GM12878 (cell line): ENCODE measurements around the gene ACER3. TPM values are rescaled to one million over a fixed set of nuclear protein-coding genes. Genes with fewer than 3 reads are reported as not detected.

Experiments used
- ATAC-seq: fragments of 200-7000 bp; cut with Tn5 transposase; 3 replicates; pipeline ENCODE4 v1.9.1; 2020; ENCODE audit warnings: mild to moderate bottlenecking, moderate library complexity
- BruUV-seq: library from RNA; stranded (reverse); fragments of 400-500 nt; replicated peaks from 2 replicates; lab custom pipeline; 2021; lab: Mats Ljungman, UMichigan
- CTCF ChIA-PET: fragments of 300-600 bp; sonication (Branson Sonifier 250); formaldehyde crosslinking; extraction: SDS; loops from one replicate; lab custom pipeline; 2021; ENCODE audit warnings: inconsistent platforms; lab: Yijun Ruan, JAX
- POLR2A ChIA-PET: fragments of 350-600 bp; formaldehyde crosslinking; extraction: SDS; loops from one replicate; lab custom pipeline; 2021; ENCODE audit warnings: inconsistent platforms; lab: Charles Lee
- RAD21 ChIA-PET: fragments of 300-600 bp; sonication (Branson Sonifier 250); formaldehyde crosslinking; loops from one replicate; lab custom pipeline; 2023; ENCODE audit warnings: antibody characterized with exemption; ENCODE audit not compliant: unreplicated experiment; lab: Charles Lee
- SMC1A ChIA-PET: fragments of 300-600 bp; sonication (Branson Sonifier 250); formaldehyde crosslinking; loops from one replicate; lab custom pipeline; 2023; ENCODE audit not compliant: unreplicated experiment, uncharacterized antibody; lab: Charles Lee
- DNase-seq: peaks from one replicate; pipeline ENCODE4 v3.0.0-alpha.2; 2011; ENCODE audit warnings: low read depth, low spot score
- FAIRE-seq: peaks from 3 replicates; lab custom pipeline; 2011; peaks lifted over from hg19 to GRCh38; lab: Jason Lieb, UNC
- H2AFZ ChIP-seq: 2 replicates; pipeline ENCODE4 v1.6.0; 2011; ENCODE audit warnings: low read depth, low read length, control low read depth; ENCODE audit not compliant: control insufficient read depth
- H3K27ac ChIP-seq: 2 replicates; pipeline ENCODE4 v1.5.1; 2011; ENCODE audit warnings: control low read depth; ENCODE audit not compliant: control insufficient read depth, insufficient read depth
- H3K27me3 ChIP-seq, 2 experiments: replicated peaks in 1 of 2; 2 replicates each; pipeline versions ENCODE4 v1.6.0 to v1.6.1; 2011; ENCODE audit warnings: low read length in 1 of 2; ENCODE audit not compliant: control insufficient read depth in 2 of 2, insufficient read depth in 2 of 2
- H3K36me3 ChIP-seq, 2 experiments: 2 replicates each; pipeline ENCODE4 v1.5.1; 2011; ENCODE audit warnings: low read length in 1 of 2; ENCODE audit not compliant: control insufficient read depth in 2 of 2, insufficient read depth in 2 of 2
- H3K4me1 ChIP-seq: 2 replicates; pipeline ENCODE4 v1.6.1; 2011; ENCODE audit warnings: mild to moderate bottlenecking, low read length, moderate library complexity, mixed read lengths; ENCODE audit not compliant: control insufficient read depth, insufficient read depth
- H3K4me2 ChIP-seq: 2 replicates; pipeline ENCODE4 v1.6.0; 2011; ENCODE audit warnings: control low read depth; ENCODE audit not compliant: control insufficient read depth, insufficient read depth
- H3K4me3 ChIP-seq: fragments of 200-600 bp; sonication (generic); 2 replicates; pipeline ENCODE4 v1.5.1; 2016
- H3K79me2 ChIP-seq: 2 replicates; pipeline ENCODE4 v1.6.0; 2011; ENCODE audit warnings: low read length; ENCODE audit not compliant: control insufficient read depth, insufficient read depth
- H3K9ac ChIP-seq: 2 replicates; pipeline ENCODE4 v1.8.0; 2011; ENCODE audit warnings: low read length, control low read depth, mixed read lengths; ENCODE audit not compliant: control insufficient read depth, insufficient read depth
- H3K9me3 ChIP-seq: replicated peaks from 3 replicates; pipeline ENCODE4 v1.5.1; 2011; ENCODE audit warnings: mild to moderate bottlenecking, low read length; ENCODE audit not compliant: control insufficient read depth, insufficient read depth
- H4K20me1 ChIP-seq: 2 replicates; pipeline ENCODE4 v1.6.0; 2011; ENCODE audit not compliant: control insufficient read depth, insufficient read depth
- ASH2L ChIP-seq: fragments of 300-600, 200-600 bp; sonication (generic); IDR thresholded peaks from 2 replicates; pipeline ENCODE4 v1.6.1; 2017; ENCODE audit warnings: low read depth, mild to moderate bottlenecking, borderline replicate concordance
- BCL11A ChIP-seq: IDR thresholded peaks from 2 replicates; pipeline ENCODE4 v1.6.1; 2011; ENCODE audit warnings: low read depth, low read length
- BMI1 ChIP-seq: fragments of 450-650 bp; IDR thresholded peaks from 2 replicates; pipeline ENCODE4 v1.6.1; 2016; ENCODE audit warnings: mild to moderate bottlenecking, moderate library complexity, borderline replicate concordance
- CEBPB ChIP-seq, 2 experiments: fragments of 150-350 bp in 1 of 2; IDR thresholded peaks; 2 replicates each; pipeline ENCODE4 v1.6.1; 2012 to 2014; ENCODE audit warnings: low read depth in 2 of 2, low read length in 2 of 2, borderline replicate concordance in 1 of 2, inconsistent platforms in 1 of 2
- CTCF ChIP-seq, 3 experiments: IDR thresholded peaks in 2 of 3; conservative IDR thresholded peaks in 1 of 3; 2 replicates each; pipeline ENCODE4 v1.5.1; 2011; ENCODE audit warnings: low read depth in 3 of 3, low read length in 3 of 3, mild to moderate bottlenecking in 3 of 3, control low read depth in 2 of 3, moderate library complexity in 2 of 3, inconsistent platforms in 1 of 3, mixed read lengths in 1 of 3; ENCODE audit not compliant: control insufficient read depth in 2 of 3, insufficient read depth in 1 of 3; ENCODE audit errors: extremely low read depth in 1 of 3
- FOXM1 ChIP-seq: IDR thresholded peaks from 2 replicates; pipeline ENCODE4 v1.6.1; 2012; ENCODE audit warnings: low read depth, mild to moderate bottlenecking, inconsistent platforms, low read length, moderate library complexity
- HCFC1 ChIP-seq: fragments of 150-350 bp; IDR thresholded peaks from 2 replicates; pipeline ENCODE4 v1.6.1; 2014; ENCODE audit warnings: low read length
- KDM1A ChIP-seq: fragments of 200-600 bp; sonication (generic); IDR thresholded peaks from 2 replicates; pipeline ENCODE4 v1.6.1; 2016; ENCODE audit warnings: borderline replicate concordance
- KLF5 ChIP-seq: fragments of 450-650 bp; IDR thresholded peaks from 2 replicates; pipeline ENCODE4 v1.6.1; 2014; ENCODE audit warnings: mild to moderate bottlenecking; ENCODE audit not compliant: partially characterized antibody
- LARP7 ChIP-seq: fragments of 450-650 bp; IDR thresholded peaks from 2 replicates; pipeline ENCODE4 v1.6.1; 2017; ENCODE audit warnings: mild to moderate bottlenecking
- NFIC ChIP-seq: IDR thresholded peaks from 2 replicates; pipeline ENCODE4 v1.6.1; 2012; ENCODE audit warnings: low read depth, mild to moderate bottlenecking, inconsistent platforms, low read length, moderate library complexity
- POLR2AphosphoS5 ChIP-seq: IDR thresholded peaks from 2 replicates; pipeline ENCODE4 v1.6.1; 2011; ENCODE audit warnings: mild to moderate bottlenecking, low read length, inconsistent platforms
- RUNX3 ChIP-seq: IDR thresholded peaks from 2 replicates; pipeline ENCODE4 v1.6.1; 2012; ENCODE audit warnings: low read length, inconsistent platforms
- SIN3A ChIP-seq: IDR thresholded peaks from 2 replicates; pipeline ENCODE4 v1.6.1; 2012; ENCODE audit warnings: low read depth, low read length, improper control_type of control experiment
- SP1 ChIP-seq: IDR thresholded peaks from one replicate; pipeline ENCODE4 v1.6.1; 2011; ENCODE audit warnings: low read depth, low read length
- ZNF207 ChIP-seq: fragments of 450-650 bp; IDR thresholded peaks from 2 replicates; pipeline ENCODE4 v1.6.1; 2014; ENCODE audit warnings: antibody characterized with exemption, mild to moderate bottlenecking, borderline replicate concordance
- WGBS: methylation state at CpG from one replicate; pipeline ENCODE4 v1.1.6; 2016; ENCODE audit warnings: low lambda C conversion rate; ENCODE audit not compliant: insufficient replicate concordance, insufficient coverage; ENCODE audit errors: missing lambda C conversion rate; 5-methylcytosine and 5-hydroxymethylcytosine counted together
- in situ Hi-C: fragments of 300-500 bp; cut with MboI; formaldehyde crosslinking; loops from 9 replicates; pipeline ENCODE4 v1.14.3; 2018; ENCODE audit warnings: mixed read lengths
- intact Hi-C: fragments of 100-400 bp; cut with micrococcal nuclease; formaldehyde crosslinking; loops from one replicate; pipeline ENCODE4 v1.14.2; 2022; ENCODE audit not compliant: unreplicated experiment
- polyA plus RNA-seq, 11 experiments: library from polyadenylated mRNA; depleted of rRNA in 4 of 11; unstranded in 6 of 11; stranded (reverse) in 5 of 11; fragments of >200 nt; fragmentation: Nextera tagmentation in 4 of 11; fragmentation: Illumina TruSeq in 1 of 11; extraction: Ambion mirVana in 4 of 11; extraction: Trizol in 1 of 11; gene quantifications; 1 replicate in 1 of 11; 2 replicates in 10 of 11; pipeline versions ENCODE4 v1.2.1 to v1.2.3, GENCODE V29; 2011 to 2016; ENCODE audit warnings: inconsistent platforms in 2 of 11, missing spikeins in 2 of 11, low read depth in 1 of 11
- total RNA-seq, 4 experiments: library from RNA; depleted of rRNA in 3 of 4; stranded (reverse); fragments of >200 nt in 3 of 4; fragmentation: Illumina TruSeq in 1 of 4; extraction: Trizol in 1 of 4; gene quantifications; 2 replicates each; pipeline versions ENCODE4 v1.2.1 to v1.2.3, GENCODE V29; 2013 to 2021
- TF ChIP-seq, protein P1 (sequence below): fragments of 450-650 bp; IDR thresholded peaks from 2 replicates; pipeline ENCODE4 v1.6.1; 2017; ENCODE audit warnings: antibody characterized with exemption, mild to moderate bottlenecking, moderate library complexity
- TF ChIP-seq, protein P2 (sequence below): IDR thresholded peaks from 2 replicates; pipeline ENCODE4 v1.6.1; 2012; ENCODE audit warnings: low read depth, low read length, improper control_type of control experiment
- TF ChIP-seq, protein P3 (sequence below): fragments of 150-350 bp; IDR thresholded peaks from 2 replicates; pipeline ENCODE4 v1.6.1; 2014; ENCODE audit warnings: mild to moderate bottlenecking, low read depth, low read length

The ACER3 gene
- total and polyA plus RNA-seq, 10 of the 15 experiments (the other 5 are each of a cell fraction or from before 2014, with no cell fraction given), result 2.8 to 17.4 (median 10.3) TPM

GRCh38 chr11:77035580-77035979 is 174.9 kb downstream of the ACER3 start:
- no peaks in the 10 kb centered on the region for H4K20me1 ChIP-seq
- CTCF ChIA-PET, result interaction anchor here (1.4 to 2.0 kb wide), 5 partner anchors 10 to 117 kb away, joined by 3 to 9 read pairs (median 4); no protein-coding TSS in a partner anchor
- H3K4me3 ChIP-seq, result no peak overlapping the region
- no peak overlapping the region for H3K4me2 ChIP-seq
- no peaks in the 10 kb centered on the region; the same call in 2 of the 3 replicates for H3K9me3 ChIP-seq
- WGBS, result 16% methylated on average over 5 of the region's 5 CpGs
- peaks cover 6% of the 10 kb centered on the region for H3K4me1 ChIP-seq
- intact Hi-C loops (no loop called here), in situ Hi-C loops (no loop called here)
- H2AFZ ChIP-seq, result no peak overlapping the region
- no peak overlapping the region for H3K27ac ChIP-seq
- H3K36me3 ChIP-seq, result no peaks in the 10 kb centered on the region
- TF ChIP-seq POLR2AphosphoS5 (no peak), SIN3A (no peak), CEBPB (IDR thresholded peaks at IDR 0.05; ENCODE audit: borderline replicate concordance in 1 of 2, low read depth in 2 of 2, low read length in 2 of 2) (no peak), NFIC (no peak), BMI1 (no peak), LARP7 (no peak), BCL11A (no peak), ASH2L (no peak), KDM1A (no peak), ZNF207 (no peak), SP1 (no peak), FOXM1 (no peak), HCFC1 (no peak), KLF5 (no peak), CTCF (IDR thresholded peaks at IDR 0.05 in 2 of 3, conservative IDR thresholded peaks at IDR 0.05 in 1 of 3; ENCODE audit: control insufficient read depth in 2 of 3, extremely low read depth in 1 of 3, insufficient read depth in 1 of 3, low read depth in 3 of 3, low read length in 3 of 3) (no peak), RUNX3 (no peak)
- TF ChIP-seq, protein P1, sequence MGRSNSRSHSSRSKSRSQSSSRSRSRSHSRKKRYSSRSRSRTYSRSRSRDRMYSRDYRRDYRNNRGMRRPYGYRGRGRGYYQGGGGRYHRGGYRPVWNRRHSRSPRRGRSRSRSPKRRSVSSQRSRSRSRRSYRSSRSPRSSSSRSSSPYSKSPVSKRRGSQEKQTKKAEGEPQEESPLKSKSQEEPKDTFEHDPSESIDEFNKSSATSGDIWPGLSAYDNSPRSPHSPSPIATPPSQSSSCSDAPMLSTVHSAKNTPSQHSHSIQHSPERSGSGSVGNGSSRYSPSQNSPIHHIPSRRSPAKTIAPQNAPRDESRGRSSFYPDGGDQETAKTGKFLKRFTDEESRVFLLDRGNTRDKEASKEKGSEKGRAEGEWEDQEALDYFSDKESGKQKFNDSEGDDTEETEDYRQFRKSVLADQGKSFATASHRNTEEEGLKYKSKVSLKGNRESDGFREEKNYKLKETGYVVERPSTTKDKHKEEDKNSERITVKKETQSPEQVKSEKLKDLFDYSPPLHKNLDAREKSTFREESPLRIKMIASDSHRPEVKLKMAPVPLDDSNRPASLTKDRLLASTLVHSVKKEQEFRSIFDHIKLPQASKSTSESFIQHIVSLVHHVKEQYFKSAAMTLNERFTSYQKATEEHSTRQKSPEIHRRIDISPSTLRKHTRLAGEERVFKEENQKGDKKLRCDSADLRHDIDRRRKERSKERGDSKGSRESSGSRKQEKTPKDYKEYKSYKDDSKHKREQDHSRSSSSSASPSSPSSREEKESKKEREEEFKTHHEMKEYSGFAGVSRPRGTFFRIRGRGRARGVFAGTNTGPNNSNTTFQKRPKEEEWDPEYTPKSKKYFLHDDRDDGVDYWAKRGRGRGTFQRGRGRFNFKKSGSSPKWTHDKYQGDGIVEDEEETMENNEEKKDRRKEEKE, result no peak
- TF ChIP-seq, protein P2, sequence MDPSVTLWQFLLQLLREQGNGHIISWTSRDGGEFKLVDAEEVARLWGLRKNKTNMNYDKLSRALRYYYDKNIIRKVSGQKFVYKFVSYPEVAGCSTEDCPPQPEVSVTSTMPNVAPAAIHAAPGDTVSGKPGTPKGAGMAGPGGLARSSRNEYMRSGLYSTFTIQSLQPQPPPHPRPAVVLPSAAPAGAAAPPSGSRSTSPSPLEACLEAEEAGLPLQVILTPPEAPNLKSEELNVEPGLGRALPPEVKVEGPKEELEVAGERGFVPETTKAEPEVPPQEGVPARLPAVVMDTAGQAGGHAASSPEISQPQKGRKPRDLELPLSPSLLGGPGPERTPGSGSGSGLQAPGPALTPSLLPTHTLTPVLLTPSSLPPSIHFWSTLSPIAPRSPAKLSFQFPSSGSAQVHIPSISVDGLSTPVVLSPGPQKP, result no peak
- TF ChIP-seq, protein P3, sequence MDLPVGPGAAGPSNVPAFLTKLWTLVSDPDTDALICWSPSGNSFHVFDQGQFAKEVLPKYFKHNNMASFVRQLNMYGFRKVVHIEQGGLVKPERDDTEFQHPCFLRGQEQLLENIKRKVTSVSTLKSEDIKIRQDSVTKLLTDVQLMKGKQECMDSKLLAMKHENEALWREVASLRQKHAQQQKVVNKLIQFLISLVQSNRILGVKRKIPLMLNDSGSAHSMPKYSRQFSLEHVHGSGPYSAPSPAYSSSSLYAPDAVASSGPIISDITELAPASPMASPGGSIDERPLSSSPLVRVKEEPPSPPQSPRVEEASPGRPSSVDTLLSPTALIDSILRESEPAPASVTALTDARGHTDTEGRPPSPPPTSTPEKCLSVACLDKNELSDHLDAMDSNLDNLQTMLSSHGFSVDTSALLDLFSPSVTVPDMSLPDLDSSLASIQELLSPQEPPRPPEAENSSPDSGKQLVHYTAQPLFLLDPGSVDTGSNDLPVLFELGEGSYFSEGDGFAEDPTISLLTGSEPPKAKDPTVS, result no peak
- FAIRE-seq, result no peak
- peaks cover 1 to 4% of the 10 kb centered on the region in 2 experiments; a peak in 3 of 4 replicates for H3K27me3 ChIP-seq
- no peak for DNase-seq
- POLR2A ChIA-PET, result no interaction called here
- ATAC-seq, result no peak
- no peaks in the 10 kb centered on the region for H3K79me2 ChIP-seq
- BruUV-seq, result no TSS peak
- no peak overlapping the region for H3K9ac ChIP-seq
- RAD21 ChIA-PET, result interaction anchor here (1.1 to 1.4 kb wide), 2 partner anchors 12 to 116 kb away, joined by 3 to 4 read pairs; no protein-coding TSS in a partner anchor
- SMC1A ChIA-PET, result interaction anchor here (4.6 kb wide), 1 partner anchor 116 kb away, joined by 28 read pairs; no protein-coding TSS in a partner anchor
